ENCODE data around the gene FAM168A. TPM values are rescaled to one million over a fixed set of nuclear protein-coding genes. Genes with fewer than 3 reads are reported as not detected.
A peak's percentile ranks its signal among the peaks of the same experiment; 100 is the strongest.

The FAM168A gene
- total RNA-seq, 1 experiment from 2014 or later: 62.8 TPM

DNA sequence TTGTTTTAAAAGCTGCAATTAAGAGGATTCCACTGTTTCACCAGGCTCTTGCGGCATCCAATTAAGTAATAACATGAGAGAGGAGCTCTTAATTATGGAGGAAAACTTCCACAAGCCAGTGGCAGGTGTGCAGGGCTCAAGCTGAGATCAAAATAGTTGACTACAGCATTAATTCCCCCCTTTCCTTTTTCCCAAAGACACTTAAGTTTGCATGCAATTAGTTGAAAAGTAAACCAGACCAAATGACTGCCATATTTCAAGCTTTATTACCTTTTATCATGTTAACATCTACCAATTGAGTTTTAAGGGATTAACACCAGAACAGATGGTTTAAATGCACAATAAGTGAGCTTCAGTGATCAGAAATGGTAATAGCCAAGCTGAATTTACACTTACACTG is 32.1 kb downstream of the FAM168A start:
- DNase-seq (ENCODE audit: low read depth, low spot score) (no peak), ATAC-seq (no peak)
- H3K4me3 ChIP-seq (ENCODE audit: low read depth in 2 of 2, low read length in 2 of 2): no peak overlapping the region
- no peaks in the 10 kb centered on the region for H3K9me3 ChIP-seq (ENCODE audit: control insufficient read depth, insufficient read depth, low read depth, low read length)
- intact Hi-C loops (cut with micrococcal nuclease; ENCODE audit: unreplicated experiment) (no loop called here), in situ Hi-C loops (cut with HindIII; ENCODE audit: low pct_unique_long_range_greater_than_20kb, low sequenced_read_pairs) (no loop called here)
- H3K27me3 ChIP-seq (ENCODE audit: control insufficient read depth, insufficient read depth, low read length): no peaks in the 10 kb centered on the region
- no peaks in the 10 kb centered on the region for H3K4me1 ChIP-seq (ENCODE audit: control insufficient read depth, insufficient read depth, low read length)
- no peak overlapping the region for H3K27ac ChIP-seq (ENCODE audit: low read length)
- POLR2A ChIA-PET: no interaction called here
- no peaks in the 10 kb centered on the region for H3K36me3 ChIP-seq (ENCODE audit: control insufficient read depth, insufficient read depth, low read length)
- TF ChIP-seq, protein P1, sequence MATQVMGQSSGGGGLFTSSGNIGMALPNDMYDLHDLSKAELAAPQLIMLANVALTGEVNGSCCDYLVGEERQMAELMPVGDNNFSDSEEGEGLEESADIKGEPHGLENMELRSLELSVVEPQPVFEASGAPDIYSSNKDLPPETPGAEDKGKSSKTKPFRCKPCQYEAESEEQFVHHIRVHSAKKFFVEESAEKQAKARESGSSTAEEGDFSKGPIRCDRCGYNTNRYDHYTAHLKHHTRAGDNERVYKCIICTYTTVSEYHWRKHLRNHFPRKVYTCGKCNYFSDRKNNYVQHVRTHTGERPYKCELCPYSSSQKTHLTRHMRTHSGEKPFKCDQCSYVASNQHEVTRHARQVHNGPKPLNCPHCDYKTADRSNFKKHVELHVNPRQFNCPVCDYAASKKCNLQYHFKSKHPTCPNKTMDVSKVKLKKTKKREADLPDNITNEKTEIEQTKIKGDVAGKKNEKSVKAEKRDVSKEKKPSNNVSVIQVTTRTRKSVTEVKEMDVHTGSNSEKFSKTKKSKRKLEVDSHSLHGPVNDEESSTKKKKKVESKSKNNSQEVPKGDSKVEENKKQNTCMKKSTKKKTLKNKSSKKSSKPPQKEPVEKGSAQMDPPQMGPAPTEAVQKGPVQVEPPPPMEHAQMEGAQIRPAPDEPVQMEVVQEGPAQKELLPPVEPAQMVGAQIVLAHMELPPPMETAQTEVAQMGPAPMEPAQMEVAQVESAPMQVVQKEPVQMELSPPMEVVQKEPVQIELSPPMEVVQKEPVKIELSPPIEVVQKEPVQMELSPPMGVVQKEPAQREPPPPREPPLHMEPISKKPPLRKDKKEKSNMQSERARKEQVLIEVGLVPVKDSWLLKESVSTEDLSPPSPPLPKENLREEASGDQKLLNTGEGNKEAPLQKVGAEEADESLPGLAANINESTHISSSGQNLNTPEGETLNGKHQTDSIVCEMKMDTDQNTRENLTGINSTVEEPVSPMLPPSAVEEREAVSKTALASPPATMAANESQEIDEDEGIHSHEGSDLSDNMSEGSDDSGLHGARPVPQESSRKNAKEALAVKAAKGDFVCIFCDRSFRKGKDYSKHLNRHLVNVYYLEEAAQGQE (IDR thresholded peaks at IDR 0.05; ENCODE audit: insufficient read depth in 1 of 2, low read depth in 2 of 2, low read length in 1 of 2): no peak
- no peak for TF ChIP-seq TCF7L2 (IDR thresholded peaks at IDR 0.05; ENCODE audit: low read depth, low read length)
- TF ChIP-seq SIN3A (IDR thresholded peaks at IDR 0.05; ENCODE audit: borderline replicate concordance, insufficient read depth, low read depth, low read length): no peak
- no peak for TF ChIP-seq CTCF (IDR thresholded peaks at IDR 0.05)
- TF ChIP-seq POLR2AphosphoS5 (IDR thresholded peaks at IDR 0.05; ENCODE audit: low read depth, low read length): no peak
- CTCF ChIA-PET: no interaction called here
- BruUV-seq (replicated peaks): TSS peak; percentile 13

DNA sequence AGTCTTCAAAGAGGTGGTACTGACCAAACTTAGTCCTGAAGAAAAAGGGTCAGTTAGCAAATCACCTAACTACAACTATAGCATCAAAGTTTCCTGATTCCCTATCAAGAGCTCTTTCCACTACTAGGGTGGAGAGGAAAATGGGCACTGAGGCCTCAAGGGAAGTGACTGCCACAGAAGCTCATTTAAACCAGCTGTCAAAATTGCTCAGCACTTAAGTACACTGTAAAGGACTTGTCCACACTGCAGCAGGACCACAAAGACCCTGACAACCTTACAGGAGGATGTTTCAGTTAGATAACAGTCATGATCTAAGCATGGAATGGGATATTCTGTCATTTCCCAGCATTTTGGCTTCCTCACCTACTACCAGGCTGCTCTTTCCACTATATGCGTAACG is 33.0 kb downstream of the FAM168A start:
- POLR2A ChIA-PET: interaction anchor here (1.8 kb wide), 1 partner anchor 26 kb away, joined by 3 read pairs; no protein-coding TSS in a partner anchor
- TF ChIP-seq TCF7L2 (IDR thresholded peaks at IDR 0.05; ENCODE audit: low read depth, low read length) (no peak), CTCF (IDR thresholded peaks at IDR 0.05) (no peak), SIN3A (IDR thresholded peaks at IDR 0.05; ENCODE audit: borderline replicate concordance, insufficient read depth, low read depth, low read length) (no peak), POLR2AphosphoS5 (IDR thresholded peaks at IDR 0.05; ENCODE audit: low read depth, low read length) (no peak)
- TF ChIP-seq, protein P1 (IDR thresholded peaks at IDR 0.05; ENCODE audit: insufficient read depth in 1 of 2, low read depth in 2 of 2, low read length in 1 of 2): no peak

More for the DNA sequence above, 33.0 kb downstream of the FAM168A start:
- no TSS peak for BruUV-seq (replicated peaks)
- no peak for DNase-seq (ENCODE audit: low read depth, low spot score)
- H3K36me3 ChIP-seq (ENCODE audit: control insufficient read depth, insufficient read depth, low read length): no peaks in the 10 kb centered on the region
- H3K27ac ChIP-seq (ENCODE audit: low read length): no peak overlapping the region
- in situ Hi-C loops (cut with HindIII; ENCODE audit: low pct_unique_long_range_greater_than_20kb, low sequenced_read_pairs): no loop called here
- no peaks in the 10 kb centered on the region for H3K4me1 ChIP-seq (ENCODE audit: control insufficient read depth, insufficient read depth, low read length)
- no peak for ATAC-seq
- H3K4me3 ChIP-seq (ENCODE audit: low read depth in 2 of 2, low read length in 2 of 2): no peak overlapping the region
- H3K9me3 ChIP-seq (ENCODE audit: control insufficient read depth, insufficient read depth, low read depth, low read length): no peaks in the 10 kb centered on the region
- intact Hi-C loops (cut with micrococcal nuclease; ENCODE audit: unreplicated experiment): no loop called here
- CTCF ChIA-PET: no interaction called here
- H3K27me3 ChIP-seq (ENCODE audit: control insufficient read depth, insufficient read depth, low read length): no peaks in the 10 kb centered on the region
